Measurements from ENCODE around the gene HSDL1.

Gene HSDL1

DNA sequence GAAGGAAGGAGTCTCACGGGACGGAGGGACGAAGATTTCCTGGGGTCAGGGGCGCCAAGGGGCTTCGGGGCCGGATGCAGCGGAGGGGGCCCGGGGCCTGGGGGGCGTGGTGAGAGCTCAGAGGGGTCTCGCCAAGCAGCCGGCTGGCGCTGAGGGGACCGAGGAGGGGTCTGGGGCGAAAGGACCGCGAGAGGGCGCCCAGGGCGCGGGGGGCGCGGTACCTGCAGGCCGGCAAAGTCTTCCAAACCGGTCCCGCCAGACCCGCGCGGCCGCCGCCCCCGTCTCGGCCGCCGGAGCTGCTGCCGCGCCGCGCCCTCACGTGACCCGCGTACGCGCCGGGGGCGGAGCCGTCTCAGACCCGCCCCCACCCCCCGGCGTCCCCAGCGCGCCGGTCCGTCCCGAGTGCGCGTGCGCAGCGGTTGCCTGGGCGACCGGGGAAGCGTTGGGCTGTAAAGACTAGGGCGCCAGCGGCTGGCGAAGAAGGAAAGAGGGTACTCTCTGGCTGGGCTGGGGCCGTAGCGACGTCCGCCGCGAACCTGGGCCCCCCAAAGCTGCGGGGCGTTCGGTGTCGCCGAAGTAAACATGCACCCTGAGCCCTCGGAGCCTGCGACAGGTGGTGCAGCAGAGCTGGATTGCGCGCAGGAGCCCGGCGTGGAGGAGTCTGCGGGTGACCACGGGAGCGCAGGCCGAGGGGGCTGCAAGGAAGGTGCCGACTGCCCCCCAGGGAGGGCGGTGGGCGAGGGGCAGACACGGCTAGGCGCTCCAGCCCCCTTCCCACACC, at the start of gene HSDL1, which contains the start of gene DNAAF1:
HSDL1 (minus strand) TSS at position 319 of the 781 bp plus-strand sequence. CDS start 13,856 bp downstream, outside the sequence.
DNAAF1 (plus strand) TSS at position 450 of the 781 bp plus-strand sequence; CDS start at position 583, 133 bp downstream.
- peak; percentile 85 for DNase-seq

- DNase-seq: no peak
Observed at GRCh38 chr16:84194018-84194417, 49.0 kb upstream of the HSDL1 start.

DNA sequence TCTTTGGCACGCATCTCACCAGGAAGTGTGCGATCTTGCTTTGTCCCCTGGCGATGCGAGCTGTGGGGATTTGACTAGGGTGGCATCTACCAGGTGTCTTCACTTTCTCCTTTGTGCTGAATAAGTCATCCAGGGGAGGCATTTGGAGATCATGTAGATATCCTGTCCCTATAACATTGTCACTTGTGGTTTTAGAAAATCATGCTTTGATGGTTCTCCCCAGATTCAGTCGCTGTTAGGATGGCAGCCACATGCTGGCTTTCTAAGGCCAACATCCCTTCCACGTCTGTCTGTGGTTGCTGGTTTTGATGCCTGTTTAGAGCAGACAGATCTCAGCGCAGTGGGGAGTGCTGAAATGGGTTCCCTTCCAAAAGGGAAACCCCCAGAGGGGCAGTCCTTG, 48.5 kb upstream of the HSDL1 start:
- DNase-seq: no peak

DNA sequence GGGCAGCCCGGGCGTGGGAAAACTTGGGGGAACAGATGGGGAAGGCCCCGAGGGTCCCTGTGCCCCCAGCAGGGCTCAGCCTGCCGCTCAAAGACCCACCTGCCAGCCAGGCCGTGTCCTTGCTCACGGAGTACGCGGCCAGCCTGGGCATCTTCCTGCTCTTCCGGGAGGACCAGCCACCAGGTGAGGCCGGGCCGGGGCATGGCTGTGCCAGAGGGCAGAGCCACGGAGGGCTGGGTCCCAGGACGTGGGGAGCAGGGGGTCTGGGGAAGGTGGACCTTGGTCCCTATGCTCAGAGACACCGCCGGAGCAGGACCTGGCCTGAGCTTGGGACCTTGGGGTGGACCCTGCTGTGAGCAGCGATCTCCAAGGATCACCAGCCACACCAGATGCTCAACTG, 46.5 kb upstream of the HSDL1 start:
- DNase-seq: no peak

DNA sequence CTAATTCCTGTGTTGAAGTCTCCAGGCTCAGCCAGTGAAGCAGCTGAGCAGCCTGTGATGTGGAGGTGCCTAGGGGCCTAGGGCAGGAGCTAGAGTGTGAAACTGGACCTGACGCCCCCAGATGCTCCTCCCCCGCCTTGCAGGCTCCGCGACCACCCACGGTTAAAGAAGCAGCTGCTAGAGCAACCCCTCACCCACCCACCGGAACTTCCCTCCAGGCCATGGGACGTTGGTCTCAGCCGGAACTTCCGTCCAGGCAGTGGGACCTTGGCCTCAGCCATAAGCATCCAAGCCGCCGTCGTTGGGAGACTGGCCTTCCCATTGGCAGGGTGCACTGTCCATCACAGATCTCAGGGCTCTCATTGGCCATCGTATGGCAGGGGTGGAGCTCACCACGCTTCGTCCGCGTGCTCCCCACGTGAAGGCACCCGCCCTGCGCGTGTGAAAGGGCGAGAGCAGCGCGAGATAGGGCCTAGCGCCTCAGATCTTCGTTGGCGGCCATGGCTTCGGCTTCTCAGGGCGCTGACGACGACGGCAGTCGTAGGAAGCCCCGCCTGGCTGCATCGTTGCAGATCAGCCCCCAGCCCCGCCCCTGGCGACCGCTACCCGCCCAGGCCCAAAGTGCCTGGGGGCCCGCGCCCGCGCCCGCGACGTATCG, 45.9 kb upstream of the HSDL1 start, which contains the start of gene ADAD2:
ADAD2 (plus strand) TSS at position 427 of the 658 bp plus-strand sequence; CDS start at position 501, 74 bp downstream.
- DNase-seq: no peak

DNA sequence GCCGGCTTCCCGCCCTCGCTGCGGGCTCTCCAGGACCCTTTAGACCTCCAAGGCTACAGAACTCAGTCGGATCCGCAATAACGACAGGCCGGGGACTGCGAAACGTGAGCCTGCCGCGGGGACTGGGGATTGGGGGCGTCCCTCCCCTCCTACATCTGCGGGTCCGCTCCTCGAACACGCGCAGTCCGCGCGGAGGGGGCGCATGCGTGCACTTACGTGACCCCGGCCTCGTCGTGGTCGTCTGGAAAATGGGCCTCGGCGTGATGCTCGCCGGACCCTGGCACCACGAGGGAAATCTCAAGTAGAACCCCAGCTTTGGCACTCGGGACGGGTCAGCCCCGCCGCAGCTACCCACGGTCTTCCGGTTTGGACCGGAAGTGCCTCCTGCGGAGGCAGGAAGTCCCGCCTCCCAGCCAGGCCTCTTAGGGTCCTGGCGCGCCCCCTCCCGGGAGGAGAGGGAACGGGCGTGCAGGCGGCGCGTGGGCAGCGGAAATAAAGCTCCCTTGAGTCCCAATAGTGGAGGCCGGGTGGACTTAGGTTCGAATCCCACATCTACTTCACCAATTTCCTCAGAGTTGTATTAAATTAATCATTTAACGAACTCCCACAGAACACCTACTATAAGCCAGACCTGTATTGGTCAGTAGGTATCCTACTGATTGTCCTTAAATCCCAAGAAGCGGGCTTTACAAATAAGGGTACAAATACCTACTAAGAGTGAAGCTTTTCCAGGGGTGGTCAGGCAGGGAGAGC, 41.9 kb upstream of the HSDL1 start, which contains the start of gene TAF1C:
TAF1C (minus strand) TSS at position 373 of the 753 bp plus-strand sequence. CDS start 2,069 bp downstream, outside the sequence.
- peak; percentile 90 for DNase-seq

DNA sequence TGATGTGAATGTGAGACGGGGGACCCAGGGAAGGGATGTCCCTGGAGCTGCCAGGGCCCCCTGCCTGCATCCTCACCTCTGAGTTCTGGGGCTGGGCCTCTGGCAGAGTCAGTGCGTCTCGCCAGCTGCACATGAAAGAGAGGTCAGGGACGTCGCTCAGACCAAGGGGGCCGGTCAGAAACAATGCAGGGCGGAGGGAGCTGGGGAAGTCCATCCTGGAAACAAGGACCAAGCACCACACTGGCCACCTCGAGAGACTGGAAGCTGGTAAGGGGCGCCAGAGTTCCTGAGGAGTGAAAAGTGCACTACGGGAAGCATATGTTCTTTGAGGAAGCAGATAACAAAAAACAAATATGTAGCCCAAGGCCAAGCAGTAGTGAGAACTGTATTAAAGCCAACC, 39.8 kb upstream of the HSDL1 start:
- DNase-seq: no peak

DNA sequence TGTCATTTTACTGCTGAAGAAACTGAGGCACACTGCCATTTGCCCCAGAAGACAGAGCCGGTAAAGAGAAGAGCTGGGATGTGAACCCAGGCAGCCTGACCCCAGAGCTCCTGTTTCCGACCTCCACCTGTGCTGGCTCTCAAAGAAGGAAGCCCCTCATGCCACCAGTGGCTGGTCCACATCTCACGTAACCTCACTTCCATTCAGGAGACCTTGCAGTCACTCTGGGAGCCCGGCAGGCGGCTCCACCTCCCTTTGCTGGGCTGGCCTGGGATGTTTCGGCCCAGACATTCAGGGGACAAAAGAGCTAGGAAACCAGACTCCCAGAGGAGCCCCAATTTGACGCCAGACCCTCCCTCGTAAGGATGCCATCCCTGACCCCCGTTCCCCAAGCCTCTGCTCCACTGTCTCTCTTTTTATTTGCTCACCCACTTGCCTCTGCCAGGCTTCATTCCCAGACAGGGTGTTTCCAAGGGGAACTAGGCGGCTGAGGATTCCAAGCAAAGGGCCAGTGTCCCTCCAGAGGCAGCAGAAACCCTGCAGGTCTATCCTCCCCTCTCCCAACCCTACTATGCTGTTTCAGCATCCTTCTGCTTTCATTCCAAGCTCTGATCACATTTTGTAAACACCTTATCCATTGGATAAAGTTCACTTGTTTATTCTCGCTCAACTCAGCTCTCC, 39.1 kb upstream of the HSDL1 start:
- no peak for DNase-seq

DNA sequence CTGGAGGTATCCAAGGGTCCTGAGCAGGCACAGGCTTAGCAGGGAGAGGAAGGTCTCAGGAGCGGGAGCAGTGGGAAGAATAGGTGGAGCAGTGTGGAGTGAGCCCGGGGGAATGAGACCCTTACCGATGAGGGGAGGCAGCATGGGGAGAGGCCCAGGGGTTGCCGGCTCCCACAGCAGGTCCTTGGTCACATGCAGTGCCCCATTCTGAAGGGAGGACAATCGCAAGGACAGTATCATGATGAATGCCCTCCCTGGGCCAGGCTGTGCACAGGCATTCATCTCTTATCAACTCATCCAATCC, 38.5 kb upstream of the HSDL1 start:
- no peak for DNase-seq

- no peak for DNase-seq
Observed at GRCh38 chr16:84182680-84183571, 37.9 kb upstream of the HSDL1 start.

DNA sequence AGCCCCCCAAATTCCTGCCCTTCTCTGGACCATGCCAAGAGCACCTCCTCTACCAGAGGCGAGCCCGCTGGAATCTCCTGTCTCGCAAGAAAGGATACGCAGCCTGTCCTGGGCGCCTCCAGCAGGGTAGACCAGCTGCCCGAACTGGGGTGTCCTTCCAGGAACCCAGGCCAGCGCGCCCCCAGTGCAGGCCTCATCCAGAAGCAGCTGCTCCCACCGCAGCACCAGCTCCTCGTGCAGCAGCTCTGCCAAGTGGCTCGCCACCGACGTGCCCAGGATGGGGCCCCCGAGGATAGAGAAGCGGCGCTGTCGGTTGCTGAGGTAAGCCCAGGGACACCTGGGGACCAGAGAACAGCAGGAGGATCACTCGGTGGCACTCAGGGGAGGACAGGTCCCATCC, 37.1 kb upstream of the HSDL1 start:
- no peak for DNase-seq

GRCh38 chr16:84181144-84181915, 36.4 kb upstream of the HSDL1 start:
- no peak for DNase-seq

GRCh38 chr16:84180519-84181140, 35.7 kb upstream of the HSDL1 start:
- no peak for DNase-seq

DNA sequence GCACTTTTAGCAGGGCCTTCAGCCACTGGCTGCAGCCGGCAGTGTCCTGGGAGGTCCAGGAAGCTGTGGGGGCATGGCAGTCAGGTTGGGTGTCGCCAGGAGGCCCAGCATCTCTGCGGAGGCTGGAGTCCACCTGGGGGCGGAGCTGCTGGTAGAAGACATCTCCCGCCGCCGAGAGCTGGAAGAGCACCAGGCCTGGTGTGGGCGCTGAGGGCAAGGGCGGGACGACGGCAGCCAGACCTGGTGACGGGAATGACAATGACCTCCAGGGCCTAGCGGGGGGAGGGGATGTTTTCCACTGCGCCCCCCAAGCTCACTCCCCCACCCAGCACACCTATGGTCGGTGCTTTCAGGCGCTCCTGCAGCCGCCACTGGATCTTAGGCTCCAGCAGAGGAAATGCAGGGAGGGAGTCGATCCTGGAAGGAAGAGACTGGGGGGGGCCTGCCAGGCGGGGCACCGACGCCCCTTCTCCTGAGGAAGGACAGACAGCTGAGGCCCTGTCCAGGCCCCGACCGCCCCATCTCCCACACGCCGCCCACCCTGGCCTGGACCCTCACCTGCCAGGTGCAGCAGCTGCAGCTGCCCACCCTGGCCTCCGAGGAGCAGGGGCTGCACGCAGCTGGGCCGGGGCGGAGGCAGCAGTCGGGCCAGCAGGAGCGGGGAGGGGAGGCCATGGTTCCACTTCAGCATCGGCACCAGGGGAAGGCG, 34.8 kb upstream of the HSDL1 start:
- no peak for DNase-seq

GRCh38 chr16:84178892-84179611, 34.1 kb upstream of the HSDL1 start:
- no peak for DNase-seq

DNA sequence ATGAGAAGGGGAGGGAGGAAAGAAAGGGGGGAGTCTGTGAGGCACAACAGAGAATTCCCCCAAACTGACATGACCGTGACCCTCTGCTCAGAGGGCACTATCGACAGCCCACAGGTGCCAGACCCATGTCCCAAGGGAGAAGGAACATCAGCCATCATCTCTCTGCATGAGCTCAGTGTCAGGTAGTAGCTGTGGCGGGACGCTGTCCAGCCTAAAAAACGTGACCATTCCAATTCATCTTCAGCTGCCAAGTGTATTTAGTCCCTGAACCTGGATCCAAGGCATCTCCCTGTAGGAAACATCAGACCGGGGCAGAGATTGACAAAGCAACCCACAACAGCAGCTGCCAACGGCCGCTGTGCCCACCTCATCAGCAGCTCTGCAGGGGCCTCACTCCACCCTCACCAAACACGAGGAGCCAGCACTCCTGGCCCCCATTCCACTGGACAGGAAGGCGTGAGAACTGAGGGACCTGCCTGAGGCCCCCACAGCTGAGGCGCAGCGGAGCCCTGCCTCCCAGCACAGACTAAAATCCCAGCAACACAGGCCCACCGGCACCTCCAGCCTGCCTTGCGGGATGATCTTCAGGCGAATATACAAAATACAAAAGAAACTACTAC, 33.3 kb upstream of the HSDL1 start:
- DNase-seq: no peak

- no peak for DNase-seq
Observed at GRCh38 chr16:84177741-84178073, 32.7 kb upstream of the HSDL1 start.

- DNase-seq: no peak
Observed at GRCh38 chr16:84176192-84177053, 31.4 kb upstream of the HSDL1 start.
